ENCODE data around the gene GLT6D1. TPM values are rescaled to one million over a fixed set of nuclear protein-coding genes. Genes with fewer than 3 reads are reported as not detected.

The GLT6D1 gene
- total RNA-seq, 1 donor from 2014 or later: not detected

DNA sequence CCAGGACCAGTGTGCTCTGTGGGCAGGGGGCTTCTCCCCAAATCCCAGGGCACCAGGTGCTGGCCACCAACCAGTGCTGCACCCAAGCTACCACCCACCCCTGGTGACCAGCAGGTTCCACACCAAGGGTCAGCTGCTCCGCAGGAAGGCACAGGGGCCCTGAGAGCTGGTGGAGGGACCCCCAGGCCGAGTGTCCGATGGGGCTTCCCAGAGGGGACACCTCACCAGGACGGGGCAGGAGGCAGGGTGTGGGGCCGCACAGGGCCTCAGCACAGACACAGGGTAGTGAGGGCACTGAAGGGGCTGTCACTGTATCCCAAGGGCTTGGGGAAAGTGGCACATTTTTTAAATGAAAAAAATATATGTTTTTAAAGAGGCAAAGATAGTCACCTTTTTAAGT, 41.8 kb upstream of the GLT6D1 start:
- CTCF ChIA-PET: no interaction called here
- H3K9me3 Mint-ChIP-seq: no peaks in the 10 kb centered on the region
- intact Hi-C loops (cut with micrococcal nuclease): no loop called here
- H3K4me3 Mint-ChIP-seq: no peak overlapping the region
- H3K4me1 Mint-ChIP-seq: no peaks in the 10 kb centered on the region
- POLR2A ChIA-PET: no interaction called here
- ATAC-seq (ENCODE audit: low read depth) (no peak), DNase-seq (no peak)
- H3K27me3 Mint-ChIP-seq: peaks cover 3% of the 10 kb centered on the region
- H3K36me3 Mint-ChIP-seq (ENCODE audit: low read depth): no peaks in the 10 kb centered on the region
- H3K27ac Mint-ChIP-seq: no peak overlapping the region
- TF ChIP-seq, protein P1, sequence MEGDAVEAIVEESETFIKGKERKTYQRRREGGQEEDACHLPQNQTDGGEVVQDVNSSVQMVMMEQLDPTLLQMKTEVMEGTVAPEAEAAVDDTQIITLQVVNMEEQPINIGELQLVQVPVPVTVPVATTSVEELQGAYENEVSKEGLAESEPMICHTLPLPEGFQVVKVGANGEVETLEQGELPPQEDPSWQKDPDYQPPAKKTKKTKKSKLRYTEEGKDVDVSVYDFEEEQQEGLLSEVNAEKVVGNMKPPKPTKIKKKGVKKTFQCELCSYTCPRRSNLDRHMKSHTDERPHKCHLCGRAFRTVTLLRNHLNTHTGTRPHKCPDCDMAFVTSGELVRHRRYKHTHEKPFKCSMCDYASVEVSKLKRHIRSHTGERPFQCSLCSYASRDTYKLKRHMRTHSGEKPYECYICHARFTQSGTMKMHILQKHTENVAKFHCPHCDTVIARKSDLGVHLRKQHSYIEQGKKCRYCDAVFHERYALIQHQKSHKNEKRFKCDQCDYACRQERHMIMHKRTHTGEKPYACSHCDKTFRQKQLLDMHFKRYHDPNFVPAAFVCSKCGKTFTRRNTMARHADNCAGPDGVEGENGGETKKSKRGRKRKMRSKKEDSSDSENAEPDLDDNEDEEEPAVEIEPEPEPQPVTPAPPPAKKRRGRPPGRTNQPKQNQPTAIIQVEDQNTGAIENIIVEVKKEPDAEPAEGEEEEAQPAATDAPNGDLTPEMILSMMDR (IDR thresholded peaks at IDR 0.05): no peak

- CTCF ChIA-PET: no interaction called here
- TF ChIP-seq, protein P1 (IDR thresholded peaks at IDR 0.05): no peak
- H3K27ac Mint-ChIP-seq: no peak overlapping the region
These were observed 40.7 kb upstream of the GLT6D1 start for GRCh38 chr9:135680056-135680455.

GRCh38 chr9:135678236-135679017, 39.1 kb upstream of the GLT6D1 start:
- ChIA-PET POLR2A (no interaction called here), CTCF (no interaction called here)
- Mint-ChIP-seq H3K27ac (no peak overlapping the region), H3K27me3 (peaks cover 3% of the 10 kb centered on the region), H3K4me3 (no peak overlapping the region), H3K9me3 (no peaks in the 10 kb centered on the region), H3K36me3 (ENCODE audit: low read depth) (no peaks in the 10 kb centered on the region), H3K4me1 (no peaks in the 10 kb centered on the region)
- DNase-seq (no peak), ATAC-seq (ENCODE audit: low read depth) (no peak)
- TF ChIP-seq, protein P1 (IDR thresholded peaks at IDR 0.05): no peak
- intact Hi-C loops (cut with micrococcal nuclease): no loop called here

More at GRCh38 chr9:135680056-135680455, 40.7 kb upstream of the GLT6D1 start:
- Mint-ChIP-seq H3K9me3 (no peaks in the 10 kb centered on the region), H3K36me3 (ENCODE audit: low read depth) (no peaks in the 10 kb centered on the region), H3K27me3 (peaks cover 3% of the 10 kb centered on the region), H3K4me1 (no peaks in the 10 kb centered on the region), H3K4me3 (no peak overlapping the region)
- no peak for ATAC-seq (ENCODE audit: low read depth)
- POLR2A ChIA-PET: no interaction called here
- intact Hi-C loops (cut with micrococcal nuclease): no loop called here
- DNase-seq: no peak

DNA sequence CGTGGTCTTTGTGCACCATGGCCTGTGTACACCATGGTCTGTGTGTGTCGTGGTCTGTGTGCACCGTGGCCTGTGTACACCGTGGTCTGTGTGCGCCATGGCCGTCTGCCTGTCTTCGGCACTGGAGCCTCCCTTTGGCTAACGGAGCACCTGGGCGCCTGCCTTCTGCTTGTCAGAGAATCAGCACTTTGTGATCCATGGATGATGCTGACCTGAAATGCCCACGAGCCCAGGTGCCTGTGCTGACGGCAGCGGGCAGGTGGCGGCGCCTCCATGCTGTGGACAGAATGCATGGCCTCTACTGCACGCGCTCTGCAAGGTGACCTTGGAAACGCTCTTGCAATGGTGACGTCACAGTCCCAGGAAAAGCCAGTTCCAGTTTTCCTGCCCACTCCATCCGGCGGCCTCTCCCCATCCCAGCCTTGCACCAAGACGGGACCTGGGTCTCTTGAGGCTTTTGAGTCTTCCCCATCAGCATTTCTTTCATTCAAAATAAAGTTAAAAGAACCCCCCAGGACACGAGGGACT, 38.4 kb upstream of the GLT6D1 start:
- H3K27ac Mint-ChIP-seq: no peak overlapping the region
- ATAC-seq (ENCODE audit: low read depth): no peak
- POLR2A ChIA-PET: no interaction called here
- H3K9me3 Mint-ChIP-seq: no peaks in the 10 kb centered on the region
- H3K27me3 Mint-ChIP-seq: peaks cover 3% of the 10 kb centered on the region
- no peak overlapping the region for H3K4me3 Mint-ChIP-seq
- TF ChIP-seq, protein P1 (IDR thresholded peaks at IDR 0.05): no peak
- intact Hi-C loops (cut with micrococcal nuclease): no loop called here
- CTCF ChIA-PET: no interaction called here
- H3K4me1 Mint-ChIP-seq: no peaks in the 10 kb centered on the region
- no peaks in the 10 kb centered on the region for H3K36me3 Mint-ChIP-seq (ENCODE audit: low read depth)
- no peak for DNase-seq

DNA sequence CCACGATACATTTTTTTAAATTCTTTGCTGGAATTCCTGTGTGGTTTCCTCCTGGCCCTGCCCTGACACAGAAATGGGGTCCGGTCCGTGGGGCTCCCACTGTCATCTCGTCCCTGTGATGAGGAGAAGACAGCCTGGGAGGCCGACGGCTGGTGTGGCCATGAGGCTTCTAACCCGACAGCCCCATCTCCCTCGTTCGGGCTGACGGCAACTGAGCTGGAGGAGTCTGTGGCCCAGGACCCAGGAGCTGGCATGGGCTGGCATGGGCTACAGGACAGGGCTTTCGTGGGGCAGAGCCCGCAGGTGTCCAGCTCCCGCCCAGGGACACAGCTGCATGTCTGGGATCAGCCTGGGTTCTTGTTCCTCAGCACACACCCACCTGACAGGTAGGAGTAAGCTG, 37.6 kb upstream of the GLT6D1 start:
- TF ChIP-seq, protein P1 (IDR thresholded peaks at IDR 0.05): no peak
- Mint-ChIP-seq H3K36me3 (ENCODE audit: low read depth) (no peaks in the 10 kb centered on the region), H3K4me1 (no peaks in the 10 kb centered on the region), H3K27ac (no peak overlapping the region), H3K9me3 (no peaks in the 10 kb centered on the region), H3K27me3 (no peaks in the 10 kb centered on the region), H3K4me3 (no peak overlapping the region)
- ChIA-PET CTCF (no interaction called here), POLR2A (no interaction called here)
- no peak for ATAC-seq (ENCODE audit: low read depth)
- no peak for DNase-seq
- intact Hi-C loops (cut with micrococcal nuclease): no loop called here

Data from activated B cell treated with CpG ODN at 0.5 μM for 24 hours (primary cell).